H1 (cell line): Measurements from ENCODE around the gene BAZ2B. TPM values are rescaled to one million over a fixed set of nuclear protein-coding genes. Genes with fewer than 3 reads are reported as not detected.

ENCODE experiments used
- CTCF ChIA-PET: fragments of 300-600 bp; sonication (Branson Sonifier 250); formaldehyde crosslinking; loops from one replicate; lab custom pipeline; 2021; ENCODE audit not compliant: partially characterized antibody; lab: Charles Lee
- POLR2A ChIA-PET: fragments of 300-600 bp; sonication (Branson Sonifier 250); formaldehyde crosslinking; loops from one replicate; lab custom pipeline; 2021; ENCODE audit warnings: inconsistent platforms; ENCODE audit not compliant: partially characterized antibody; lab: Charles Lee
- DNase-seq, 2 experiments: peaks; one replicate each; pipeline versions ENCODE4 v3.0.0 to v3.0.0-alpha.2; 2010 to 2022; ENCODE audit warnings: low spot score in 2 of 2, low read depth in 1 of 2, mixed read lengths in 1 of 2
- FAIRE-seq: peaks from 2 replicates; lab custom pipeline; 2011; peaks lifted over from hg19 to GRCh38; lab: Jason Lieb, UNC
- H2AFZ ChIP-seq: 2 replicates; pipeline ENCODE4 v1.8.1; 2012; ENCODE audit warnings: low read length, inconsistent platforms
- H2AK5ac ChIP-seq: 2 replicates; pipeline ENCODE4 v1.6.1; 2013; ENCODE audit warnings: low read depth, low read length
- H2BK120ac ChIP-seq: replicated peaks from 2 replicates; pipeline ENCODE3; 2013; ENCODE audit warnings: low read depth, low read length, inconsistent platforms
- H2BK12ac ChIP-seq: 2 replicates; pipeline ENCODE4 v1.6.1; 2013; ENCODE audit warnings: low read depth, low read length
- H2BK15ac ChIP-seq: 2 replicates; pipeline ENCODE4 v1.6.1; 2013; ENCODE audit warnings: low read length
- H2BK20ac ChIP-seq: 2 replicates; pipeline ENCODE4 v1.6.1; 2013; ENCODE audit warnings: low read length
- H2BK5ac ChIP-seq: 2 replicates; pipeline ENCODE4 v1.6.1; 2013; ENCODE audit warnings: low read depth, low read length
- H3K14ac ChIP-seq: 2 replicates; pipeline ENCODE4 v1.6.1; 2013; ENCODE audit warnings: inconsistent platforms; ENCODE audit not compliant: insufficient read length
- H3K18ac ChIP-seq: 2 replicates; pipeline ENCODE4 v1.6.1; 2013; ENCODE audit warnings: low read length; ENCODE audit errors: extremely low read depth
- H3K23ac ChIP-seq: 2 replicates; pipeline ENCODE4 v1.6.1; 2013; ENCODE audit warnings: inconsistent platforms; ENCODE audit not compliant: insufficient read length
- H3K23me2 ChIP-seq: 2 replicates; pipeline ENCODE4 v1.6.1; 2013; ENCODE audit warnings: low read depth, low read length
- H3K27ac ChIP-seq: 2 replicates; pipeline ENCODE4 v1.6.1; 2011; ENCODE audit warnings: low read depth, low read length, inconsistent platforms
- H3K27me3 ChIP-seq, 4 experiments: replicated peaks in 1 of 4; 1 replicate in 1 of 4; 2 replicates in 3 of 4; pipeline versions ENCODE4 v1.6.1 to v1.8.1; 2011 to 2013; ENCODE audit warnings: low read length in 3 of 4, mild to moderate bottlenecking in 3 of 4, inconsistent platforms in 2 of 4, mixed read lengths in 2 of 4, moderate library complexity in 1 of 4; ENCODE audit not compliant: control insufficient read depth in 3 of 4, insufficient read depth in 3 of 4; ENCODE audit errors: extremely low read depth in 1 of 4
- H3K36me3 ChIP-seq, 4 experiments: 2 replicates each; pipeline versions ENCODE4 v1.6.1 to v1.8.1; 2011 to 2013; ENCODE audit warnings: mild to moderate bottlenecking in 4 of 4, low read length in 3 of 4, moderate library complexity in 2 of 4, control low read depth in 1 of 4, inconsistent platforms in 1 of 4; ENCODE audit not compliant: insufficient read depth in 4 of 4, control insufficient read depth in 2 of 4
- H3K4ac ChIP-seq: replicated peaks from 2 replicates; pipeline ENCODE3; 2013; ENCODE audit warnings: low read length, low read depth, mixed read lengths, inconsistent platforms; ENCODE audit not compliant: insufficient read length
- H3K4me1 ChIP-seq, 4 experiments: replicated peaks in 1 of 4; 1 replicate in 1 of 4; 2 replicates in 3 of 4; pipeline versions ENCODE4 v1.6.1 to v1.8.1; 2011 to 2013; ENCODE audit warnings: low read length in 3 of 4, inconsistent platforms in 2 of 4, mixed read lengths in 1 of 4; ENCODE audit not compliant: insufficient read depth in 4 of 4, control insufficient read depth in 3 of 4
- H3K4me2 ChIP-seq, 2 experiments: 2 replicates each; pipeline versions ENCODE4 v1.6.1 to v1.8.1; 2011 to 2013; ENCODE audit warnings: low read depth in 2 of 2, low read length in 2 of 2, control low read depth in 1 of 2, inconsistent platforms in 1 of 2, mild to moderate bottlenecking in 1 of 2; ENCODE audit not compliant: insufficient read depth in 1 of 2
- H3K4me3 ChIP-seq, 4 experiments: fragments of 200-600, 300-600 bp in 1 of 4; sonication (generic), shearing (Covaris generic), sonication (Bioruptor Twin) in 1 of 4; 2 replicates each; pipeline versions ENCODE4 v1.5.1 to v1.8.1; 2011 to 2016; ENCODE audit warnings: low read length in 4 of 4, low read depth in 3 of 4, control low read depth in 2 of 4, inconsistent platforms in 2 of 4, mild to moderate bottlenecking in 2 of 4, mixed read lengths in 1 of 4, moderate library complexity in 1 of 4; ENCODE audit not compliant: insufficient read depth in 2 of 4; ENCODE audit errors: extremely low read depth in 1 of 4
- H3K56ac ChIP-seq: replicated peaks from 2 replicates; pipeline ENCODE3; 2013; ENCODE audit warnings: low read depth, mild to moderate bottlenecking, mixed read lengths, low read length, inconsistent platforms; ENCODE audit not compliant: insufficient read length
- H3K79me1 ChIP-seq: 2 replicates; pipeline ENCODE4 v1.6.1; 2013; ENCODE audit warnings: low read depth, low read length, control low read depth
- H3K79me2 ChIP-seq, 2 experiments: 2 replicates each; pipeline versions ENCODE4 v1.6.1 to v1.8.1; 2012 to 2013; ENCODE audit warnings: low read length in 2 of 2, mild to moderate bottlenecking in 2 of 2, inconsistent platforms in 1 of 2; ENCODE audit not compliant: insufficient read depth in 2 of 2, control insufficient read depth in 1 of 2
- H3K9ac ChIP-seq, 4 experiments: replicated peaks in 1 of 4; 1 replicate in 1 of 4; 2 replicates in 3 of 4; pipeline versions ENCODE4 v1.6.1 to v1.8.1; 2011 to 2013; ENCODE audit warnings: low read depth in 3 of 4, low read length in 3 of 4, control low read depth in 2 of 4, mild to moderate bottlenecking in 2 of 4, moderate library complexity in 2 of 4, inconsistent platforms in 1 of 4; ENCODE audit errors: extremely low read depth in 1 of 4
- H3K9me3 ChIP-seq, 2 experiments: 2 replicates each; pipeline versions ENCODE4 v1.6.1 to v1.8.1; 2012 to 2013; ENCODE audit warnings: mild to moderate bottlenecking in 2 of 2, moderate library complexity in 2 of 2, control low read depth in 1 of 2, inconsistent platforms in 1 of 2, low read depth in 1 of 2, low read length in 1 of 2, mixed read lengths in 1 of 2; ENCODE audit not compliant: insufficient read depth in 2 of 2
- H4K20me1 ChIP-seq, 2 experiments: replicated peaks in 1 of 2; 2 replicates each; pipeline versions ENCODE3 to v1.8.1; 2011 to 2013; ENCODE audit warnings: inconsistent platforms in 2 of 2, low read length in 2 of 2, mild to moderate bottlenecking in 1 of 2; ENCODE audit not compliant: insufficient read depth in 2 of 2, control insufficient read depth in 1 of 2
- H4K5ac ChIP-seq: 2 replicates; pipeline ENCODE4 v1.6.1; 2013; ENCODE audit warnings: low read length, low read depth, mixed read lengths, inconsistent platforms; ENCODE audit not compliant: insufficient read length
- H4K8ac ChIP-seq: 2 replicates; pipeline ENCODE4 v1.8.0; 2013; ENCODE audit warnings: mild to moderate bottlenecking, moderate library complexity, low read length, inconsistent platforms; ENCODE audit not compliant: insufficient read depth; ENCODE audit errors: extremely low read depth
- H4K91ac ChIP-seq: replicated peaks from 2 replicates; pipeline ENCODE3; 2013; ENCODE audit warnings: low read length, mixed read lengths, inconsistent platforms; ENCODE audit not compliant: insufficient read length
- POLR2A ChIP-seq, 2 experiments: IDR thresholded peaks; 1 replicate in 1 of 2; 2 replicates in 1 of 2; pipeline ENCODE4 v1.6.1; 2011; ENCODE audit warnings: low read depth in 2 of 2, low read length in 2 of 2, mild to moderate bottlenecking in 2 of 2; ENCODE audit errors: control extremely low read depth in 1 of 2
- SAP30 ChIP-seq: fragments of 300-600 bp; sonication (generic); IDR thresholded peaks from 2 replicates; pipeline ENCODE4 v1.7.1; 2012; ENCODE audit warnings: low read length, moderate library complexity, mild to moderate bottlenecking, inconsistent platforms; ENCODE audit not compliant: insufficient read depth, insufficient replicate concordance
- WGBS, 2 experiments: shearing (Covaris generic) in 1 of 2; methylation state at CpG; one replicate each; pipeline versions ENCODE4 v1.1.6 to v1.1.7; 2013 to 2015; ENCODE audit warnings: low lambda C conversion rate in 2 of 2, mixed read lengths in 2 of 2, inconsistent platforms in 1 of 2, low coverage in 1 of 2, missing lambda C conversion rate in 1 of 2; ENCODE audit not compliant: insufficient replicate concordance in 2 of 2, insufficient coverage in 1 of 2, insufficient read length in 1 of 2; ENCODE audit errors: extremely low coverage in 1 of 2, missing lambda C conversion rate in 1 of 2; 5-methylcytosine and 5-hydroxymethylcytosine counted together
- polyA plus RNA-seq, 7 experiments: library from polyadenylated mRNA; depleted of rRNA in 3 of 7; stranded (reverse) in 5 of 7; unstranded in 2 of 7; fragments of >200 nt in 5 of 7; fragments of 200-250 nt in 2 of 7; gene quantifications; 1 replicate in 5 of 7; 2 replicates in 1 of 7; 4 replicates in 1 of 7; pipeline versions ENCODE4 v1.2.1 to v1.2.3, GENCODE V29; 2011 to 2013; ENCODE audit warnings: missing spikeins in 2 of 7, mixed read lengths in 2 of 7
- total RNA-seq: library from RNA; stranded (reverse); fragmentation: NEBNext Ultra II Directional; extraction: Animal tissue kit (Norgen Biotek cat#: 25700); gene quantifications from 2 replicates; pipeline ENCODE4 v1.2.1, GENCODE V29; 2021
- TF ChIP-seq, protein P1 (sequence below), 3 experiments: IDR thresholded peaks; 1 replicate in 2 of 3; 2 replicates in 1 of 3; pipeline versions ENCODE4 v1.5.1 to v1.6.1; 2011; ENCODE audit warnings: low read length in 3 of 3, mild to moderate bottlenecking in 3 of 3, inconsistent platforms in 2 of 3, low read depth in 1 of 3, moderate library complexity in 1 of 3; ENCODE audit not compliant: insufficient read depth in 1 of 3; ENCODE audit errors: control extremely low read depth in 1 of 3

The BAZ2B gene
- total and polyA plus RNA-seq, 2 of the 8 experiments (the other 6 are each of a cell fraction or from before 2014, with no cell fraction given) = 15.2 to 46.3 TPM

DNA sequence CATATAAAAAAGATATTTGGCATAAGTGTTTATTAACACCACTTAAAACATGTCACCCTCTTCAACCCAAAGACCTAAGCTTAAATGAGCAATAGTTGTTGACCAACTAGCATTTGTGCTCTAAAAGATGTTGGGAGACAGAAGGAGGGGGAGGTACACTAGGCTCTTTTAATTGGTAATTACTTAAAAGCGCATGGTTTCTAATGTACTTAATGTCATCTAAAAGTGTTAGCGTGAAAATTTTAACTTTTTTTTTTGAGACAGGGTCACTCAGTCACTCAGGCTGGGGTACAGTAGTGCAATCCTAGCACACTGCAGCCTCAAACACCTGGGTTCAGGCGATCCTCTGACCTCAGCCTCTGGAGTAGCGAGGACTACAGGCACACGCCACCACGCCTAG, 335.3 kb downstream of the BAZ2B start:
- Histone ChIP-seq H4K91ac (no peak overlapping the region), H3K36me3 (no peaks in the 10 kb centered on the region), H3K4me1 (no peaks in the 10 kb centered on the region), H4K20me1 (no peaks in the 10 kb centered on the region), H4K5ac (no peak overlapping the region), H3K56ac (no peak overlapping the region), H3K18ac (no peak overlapping the region), H3K79me1 (no peaks in the 10 kb centered on the region; the same call in 1 of the 2 replicates), H3K23ac (no peak overlapping the region), H3K23me2 (peaks cover 2% of the 10 kb centered on the region; the same call in 1 of the 2 replicates), H2BK120ac (no peak overlapping the region), H3K79me2 (peaks cover 0 to 7% of the 10 kb centered on the region in 2 experiments; a peak in 2 of 4 replicates), H3K4me2 (no peak overlapping the region), H3K9ac (no peak overlapping the region), H2AK5ac (no peak overlapping the region), H3K27me3 (no peaks in the 10 kb centered on the region; a peak in 1 of 7 replicates), H3K9me3 (no peaks in the 10 kb centered on the region), H2AFZ (no peak overlapping the region), H2BK5ac (no peak overlapping the region), H2BK15ac (no peak overlapping the region), H3K4ac (no peak overlapping the region), H3K14ac (no peak overlapping the region), H3K4me3 (no peak overlapping the region), H3K27ac (no peak overlapping the region), H2BK20ac (no peak overlapping the region), H2BK12ac (no peak overlapping the region), H4K8ac (no peak overlapping the region)
- 99% methylated on average over 6 of the region's 6 CpGs; no CpG with 5 or more reads in 1 of the 2 experiments for WGBS, 2 experiments
- TF ChIP-seq SAP30 (no peak), POLR2A (IDR thresholded peaks at IDR 0.05; ENCODE audit: control extremely low read depth in 1 of 2, low read depth in 2 of 2, low read length in 2 of 2) (no peak)
- TF ChIP-seq, protein P1, sequence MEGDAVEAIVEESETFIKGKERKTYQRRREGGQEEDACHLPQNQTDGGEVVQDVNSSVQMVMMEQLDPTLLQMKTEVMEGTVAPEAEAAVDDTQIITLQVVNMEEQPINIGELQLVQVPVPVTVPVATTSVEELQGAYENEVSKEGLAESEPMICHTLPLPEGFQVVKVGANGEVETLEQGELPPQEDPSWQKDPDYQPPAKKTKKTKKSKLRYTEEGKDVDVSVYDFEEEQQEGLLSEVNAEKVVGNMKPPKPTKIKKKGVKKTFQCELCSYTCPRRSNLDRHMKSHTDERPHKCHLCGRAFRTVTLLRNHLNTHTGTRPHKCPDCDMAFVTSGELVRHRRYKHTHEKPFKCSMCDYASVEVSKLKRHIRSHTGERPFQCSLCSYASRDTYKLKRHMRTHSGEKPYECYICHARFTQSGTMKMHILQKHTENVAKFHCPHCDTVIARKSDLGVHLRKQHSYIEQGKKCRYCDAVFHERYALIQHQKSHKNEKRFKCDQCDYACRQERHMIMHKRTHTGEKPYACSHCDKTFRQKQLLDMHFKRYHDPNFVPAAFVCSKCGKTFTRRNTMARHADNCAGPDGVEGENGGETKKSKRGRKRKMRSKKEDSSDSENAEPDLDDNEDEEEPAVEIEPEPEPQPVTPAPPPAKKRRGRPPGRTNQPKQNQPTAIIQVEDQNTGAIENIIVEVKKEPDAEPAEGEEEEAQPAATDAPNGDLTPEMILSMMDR (IDR thresholded peaks at IDR 0.05; ENCODE audit: control extremely low read depth in 1 of 3, insufficient read depth in 1 of 3, low read depth in 1 of 3, low read length in 3 of 3) = no peak
- CTCF ChIA-PET = interaction anchor here (0.7 to 1.5 kb wide), 2 partner anchors 18 to 43 kb away, joined by 3 to 4 read pairs; no protein-coding TSS in a partner anchor
- no peak for FAIRE-seq
- DNase-seq = no peak
- POLR2A ChIA-PET = interaction anchor here (0.7 kb wide), 1 partner anchor 12 kb away, joined by 4 read pairs; no protein-coding TSS in a partner anchor
